Peyer's patch (tissue), 4 donors: ENCODE data around the gene SRXN1. TPM values are rescaled to one million over a fixed set of nuclear protein-coding genes. Genes with fewer than 3 reads are reported as not detected.

Experiments
- DNase-seq, 3 donors: peaks; one replicate each; pipeline ENCODE4 v3.0.0-alpha.2; 2017 to 2019
- H3K27ac ChIP-seq, 4 donors: fragments of 200-600 bp; sonication (generic); one replicate each; pipeline ENCODE4 v1.5.1; 2016 to 2019
- H3K27me3 ChIP-seq, 2 donors: fragments of 200-600 bp; sonication (generic); one replicate each; pipeline ENCODE4 v1.5.1; 2019
- H3K36me3 ChIP-seq, 3 donors: fragments of 200-600 bp; sonication (generic); one replicate each; pipeline ENCODE4 v1.5.1; 2016 to 2019
- H3K4me1 ChIP-seq, 4 donors: fragments of 200-600 bp; sonication (generic); one replicate each; pipeline ENCODE4 v1.5.1; 2016 to 2019
- H3K4me3 ChIP-seq, 4 donors: fragments of 200-600 bp; sonication (generic); 1 replicate in 3 of 4; 2 replicates in 1 of 4; pipeline ENCODE4 v1.5.1; 2016 to 2019; ENCODE audit warnings: mild to moderate bottlenecking in 1 of 4
- H3K9me3 ChIP-seq, 4 donors: fragments of 200-600 bp; sonication (generic); one replicate each; pipeline ENCODE4 v1.5.1; 2016 to 2019; ENCODE audit warnings: mild to moderate bottlenecking in 1 of 4
- POLR2A ChIP-seq, 2 donors: fragments of 450-650 bp; IDR thresholded peaks; one replicate each; pipeline ENCODE4 v1.5.1; 2017; ENCODE audit warnings: antibody characterized with exemption in 2 of 2, mild to moderate bottlenecking in 2 of 2, moderate library complexity in 2 of 2
- total RNA-seq, 4 donors: library from RNA; depleted of rRNA; stranded (reverse); fragments of >200 nt; gene quantifications; one replicate each; pipeline ENCODE4 v1.1.0, GENCODE V29; 2016
- TF ChIP-seq, protein P1 (sequence below), 6 experiments: fragments of 450-650 bp in 4 of 6; fragments of 200-600 bp in 2 of 6; sonication (generic) in 1 of 6; IDR thresholded peaks; one replicate each; pipeline ENCODE4 v1.5.1; 2017 to 2019; ENCODE audit warnings: antibody characterized with exemption in 6 of 6, mild to moderate bottlenecking in 3 of 6, moderate library complexity in 1 of 6

The SRXN1 gene
- total RNA-seq, 4 donors from 2014 or later = 15.0 to 83.0 (median 29.9) TPM

DNA sequence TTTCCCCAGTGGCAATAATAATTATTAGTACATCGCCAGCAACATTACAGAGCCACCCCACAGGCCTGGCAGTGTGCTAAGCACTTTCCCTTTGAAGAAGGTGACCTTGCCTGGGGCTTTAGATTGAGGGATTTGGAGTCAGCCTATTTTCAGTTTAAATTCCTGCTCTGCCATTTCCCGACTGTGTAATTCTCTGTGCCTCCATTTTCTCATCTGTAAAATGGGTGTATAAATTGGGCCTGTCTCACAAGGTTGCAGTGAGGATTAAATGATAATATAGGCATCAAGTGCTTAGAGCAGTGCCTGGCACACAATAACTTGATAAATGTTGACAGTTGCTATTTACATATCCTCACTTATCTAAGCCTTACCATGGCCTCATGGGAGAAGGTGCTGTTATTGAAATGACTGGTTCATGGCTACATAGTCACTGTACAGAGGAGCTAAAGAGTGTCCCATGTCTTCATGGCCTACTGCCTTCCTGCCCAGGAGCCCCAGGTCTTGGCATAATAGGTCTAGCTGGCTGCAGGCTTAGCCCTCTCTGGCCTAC is 27.7 kb upstream of the SRXN1 start:
- DNase-seq = no peak
- Histone ChIP-seq H3K36me3 (no peaks in the 10 kb centered on the region), H3K4me1 (peaks cover 0 to 12% (median 6%) of the 10 kb centered on the region in 4 donors), H3K4me3 (no peak overlapping the region), H3K9me3 (no peaks in the 10 kb centered on the region), H3K27me3 (peaks cover 0 to 8% of the 10 kb centered on the region in 2 donors), H3K27ac (no peak overlapping the region)
- TF ChIP-seq, protein P1, sequence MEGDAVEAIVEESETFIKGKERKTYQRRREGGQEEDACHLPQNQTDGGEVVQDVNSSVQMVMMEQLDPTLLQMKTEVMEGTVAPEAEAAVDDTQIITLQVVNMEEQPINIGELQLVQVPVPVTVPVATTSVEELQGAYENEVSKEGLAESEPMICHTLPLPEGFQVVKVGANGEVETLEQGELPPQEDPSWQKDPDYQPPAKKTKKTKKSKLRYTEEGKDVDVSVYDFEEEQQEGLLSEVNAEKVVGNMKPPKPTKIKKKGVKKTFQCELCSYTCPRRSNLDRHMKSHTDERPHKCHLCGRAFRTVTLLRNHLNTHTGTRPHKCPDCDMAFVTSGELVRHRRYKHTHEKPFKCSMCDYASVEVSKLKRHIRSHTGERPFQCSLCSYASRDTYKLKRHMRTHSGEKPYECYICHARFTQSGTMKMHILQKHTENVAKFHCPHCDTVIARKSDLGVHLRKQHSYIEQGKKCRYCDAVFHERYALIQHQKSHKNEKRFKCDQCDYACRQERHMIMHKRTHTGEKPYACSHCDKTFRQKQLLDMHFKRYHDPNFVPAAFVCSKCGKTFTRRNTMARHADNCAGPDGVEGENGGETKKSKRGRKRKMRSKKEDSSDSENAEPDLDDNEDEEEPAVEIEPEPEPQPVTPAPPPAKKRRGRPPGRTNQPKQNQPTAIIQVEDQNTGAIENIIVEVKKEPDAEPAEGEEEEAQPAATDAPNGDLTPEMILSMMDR (IDR thresholded peaks at IDR 0.05) = no peak
- TF ChIP-seq POLR2A (IDR thresholded peaks at IDR 0.05) = no peak

DNA sequence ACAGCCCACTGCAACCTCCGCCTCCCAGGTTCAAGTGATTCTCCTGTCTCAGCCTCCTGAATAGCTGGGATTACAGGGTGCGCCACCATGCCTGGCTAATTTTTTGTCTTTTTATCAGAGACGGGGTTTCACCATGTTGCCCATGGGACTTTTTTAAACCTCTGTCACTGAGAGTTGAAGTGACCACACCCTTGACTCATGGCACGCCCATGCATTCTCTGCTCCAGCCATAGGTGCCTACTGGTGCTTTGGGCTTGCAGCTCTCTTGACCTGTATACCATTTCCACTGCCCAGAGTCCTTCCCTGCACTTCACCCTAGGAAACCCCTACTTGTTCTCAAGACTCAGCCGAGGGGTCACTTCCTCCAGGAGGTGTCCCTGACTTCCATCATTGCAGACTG is 25.0 kb upstream of the SRXN1 start:
- no peak overlapping the region for H3K27ac ChIP-seq
- DNase-seq = no peak
- H3K4me1 ChIP-seq = peaks cover 0 to 14% (median 8%) of the 10 kb centered on the region in 4 donors
- peaks cover 0 to 15% of the 10 kb centered on the region in 2 donors for H3K27me3 ChIP-seq
- no peak for TF ChIP-seq POLR2A (IDR thresholded peaks at IDR 0.05)
- TF ChIP-seq, protein P1 (IDR thresholded peaks at IDR 0.05) = no peak
- H3K36me3 ChIP-seq = no peaks in the 10 kb centered on the region
- no peaks in the 10 kb centered on the region for H3K9me3 ChIP-seq
- H3K4me3 ChIP-seq = no peak overlapping the region

DNA sequence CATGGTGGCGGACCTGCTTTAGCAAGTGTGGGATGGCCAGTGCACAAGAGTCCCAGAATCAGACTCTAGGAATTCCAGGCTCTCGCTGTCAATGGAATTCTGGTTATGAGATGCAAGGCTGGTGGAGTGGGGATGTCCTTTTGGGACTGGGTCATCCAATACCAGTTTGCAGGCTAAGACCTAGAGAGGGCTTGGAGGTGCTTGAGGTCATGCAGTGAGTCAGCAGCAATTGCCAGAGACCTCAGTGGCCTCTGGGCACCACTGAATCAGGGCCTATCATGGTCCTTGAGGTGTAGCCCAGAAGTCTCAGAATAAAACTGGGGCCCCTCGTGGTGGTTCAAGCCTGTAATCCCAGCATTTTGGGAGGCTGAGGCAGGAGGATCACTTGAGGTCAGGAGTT is 24.0 kb upstream of the SRXN1 start:
- no peak for DNase-seq
- Histone ChIP-seq H3K9me3 (no peaks in the 10 kb centered on the region), H3K27me3 (peaks cover 0 to 15% of the 10 kb centered on the region in 2 donors), H3K4me3 (no peak overlapping the region), H3K4me1 (peaks cover 0 to 14% (median 8%) of the 10 kb centered on the region in 4 donors), H3K27ac (no peak overlapping the region), H3K36me3 (no peaks in the 10 kb centered on the region)
- TF ChIP-seq, protein P1 (IDR thresholded peaks at IDR 0.05) = no peak
- TF ChIP-seq POLR2A (IDR thresholded peaks at IDR 0.05) = no peak

DNA sequence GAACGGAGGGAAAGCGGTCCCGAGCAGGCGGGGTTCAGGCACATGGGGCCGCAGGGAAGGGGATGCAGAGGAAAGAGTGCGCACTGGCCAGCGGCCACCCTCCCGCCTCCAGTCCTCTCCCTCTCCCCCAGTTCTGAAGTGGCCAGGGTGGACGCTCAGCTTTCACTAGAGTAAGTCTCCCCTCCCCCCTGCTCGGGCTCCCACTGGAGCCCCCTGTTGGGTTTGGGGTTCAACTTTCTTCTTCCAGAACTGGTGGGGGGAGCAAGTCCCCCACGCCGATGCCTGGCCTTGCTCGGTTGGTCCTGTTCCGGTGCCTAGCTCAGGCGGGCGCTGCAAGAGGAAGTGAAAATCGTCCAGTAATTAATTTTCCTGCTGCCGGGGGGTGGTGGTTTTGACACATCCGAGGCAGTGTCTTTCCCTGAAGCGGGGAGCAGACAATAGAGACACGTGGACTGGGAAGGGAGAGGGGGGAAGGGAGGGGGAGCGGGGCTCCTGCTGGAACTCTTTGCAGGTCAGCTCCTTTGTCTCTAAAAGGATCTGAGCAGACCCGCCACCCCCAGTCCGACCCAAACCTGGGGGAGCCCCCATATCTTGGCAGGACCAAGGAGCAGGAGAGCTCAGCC is 23.4 kb upstream of the SRXN1 start:
- Histone ChIP-seq H3K27ac (no peak overlapping the region), H3K9me3 (no peaks in the 10 kb centered on the region), H3K36me3 (no peaks in the 10 kb centered on the region), H3K27me3 (peaks cover 0 to 15% of the 10 kb centered on the region in 2 donors), H3K4me3 (no peak overlapping the region), H3K4me1 (peaks cover 0 to 14% (median 8%) of the 10 kb centered on the region in 4 donors)
- DNase-seq = peak in 1 of 3 donors; percentile 49
- TF ChIP-seq POLR2A (IDR thresholded peaks at IDR 0.05) = no peak
- TF ChIP-seq, protein P1 (IDR thresholded peaks at IDR 0.05) = no peak

DNA sequence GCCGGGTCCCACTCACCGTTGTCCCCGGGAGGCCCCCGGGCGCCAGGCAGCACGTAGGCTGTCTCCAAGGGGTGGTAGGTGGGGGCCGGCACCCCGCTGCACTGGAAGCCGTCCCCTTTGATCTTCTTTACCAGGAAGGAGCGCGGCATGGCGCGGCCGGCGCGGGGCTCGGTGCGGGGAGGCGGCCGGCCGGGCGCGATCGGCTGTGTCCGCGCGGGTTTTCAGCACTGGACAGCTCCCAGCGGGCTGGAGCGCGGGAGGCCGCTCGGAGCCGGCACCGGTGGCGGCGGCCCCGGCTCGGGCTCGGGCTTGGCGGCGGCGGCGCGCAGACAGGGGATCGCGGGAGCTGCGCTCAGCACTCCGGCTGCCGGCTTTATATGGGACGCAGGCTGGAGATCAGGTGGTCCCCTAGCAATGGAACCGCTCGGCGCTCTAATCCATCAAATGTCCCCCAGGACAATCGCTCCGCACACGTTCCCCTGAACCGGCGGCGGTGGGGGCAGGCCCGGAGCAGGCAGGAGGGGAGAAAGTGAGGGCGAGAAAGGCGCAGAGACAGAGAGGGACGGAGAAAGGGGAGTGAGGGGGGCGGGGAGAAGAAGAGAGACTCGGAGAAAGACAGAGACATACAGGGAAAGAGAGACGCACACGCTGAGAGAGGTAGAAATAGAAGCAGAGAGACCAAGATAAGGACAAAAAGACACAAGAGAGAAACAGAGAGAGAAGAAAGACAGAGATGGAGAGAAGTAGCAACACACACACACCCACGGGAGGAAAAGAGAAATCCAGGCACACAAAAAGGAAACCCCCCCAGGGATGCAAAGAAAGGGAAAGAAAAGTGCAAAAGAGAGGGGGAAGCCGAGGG is 22.7 kb upstream of the SRXN1 start, which contains the start of gene SCRT2:
Gene SCRT2, minus strand, starts transcription at position 350 of the 862 bp plus-strand sequence. Its CDS starts 201 bp downstream, at position 149.
- H3K27me3 ChIP-seq = peaks cover 0 to 15% of the 10 kb centered on the region in 2 donors
- peak within 1 kb of the TSS in 1 of 4 donors; percentile 26 for H3K4me3 ChIP-seq
- H3K27ac ChIP-seq = no peak within 1 kb of the TSS
- peaks cover 0 to 14% (median 8%) of the 10 kb centered on the region in 4 donors for H3K4me1 ChIP-seq
- DNase-seq = peak; percentile 25 to 85 (median 81)
- no peaks in the 10 kb centered on the region for H3K36me3 ChIP-seq
- no peaks in the 10 kb centered on the region for H3K9me3 ChIP-seq
- no peak for TF ChIP-seq POLR2A (IDR thresholded peaks at IDR 0.05)
- TF ChIP-seq, protein P1 (IDR thresholded peaks at IDR 0.05) = no peak
